Tibial nerve (tissue), 4 donors: ENCODE data around the gene ZNF674. TPM values are rescaled to one million over a fixed set of nuclear protein-coding genes. Genes with fewer than 3 reads are reported as not detected.
"Not testable (repeated sequence)": the region's sequence is repeated elsewhere in the genome, so short reads cannot be mapped to it uniquely, and the experiment has no call there.

ENCODE experiments used
- DNase-seq, 2 donors: peaks; one replicate each; pipeline ENCODE4 v3.0.0-alpha.2; 2019; ENCODE audit warnings: low spot score in 2 of 2
- H3K27ac ChIP-seq, 4 donors: fragments of 200-600 bp; sonication (generic) in 3 of 4; one replicate each; pipeline ENCODE4 v1.5.1; 2017 to 2019; ENCODE audit warnings: mild to moderate bottlenecking in 1 of 4
- H3K27me3 ChIP-seq, 2 donors: fragments of 200-600 bp; sonication (generic) in 1 of 2; one replicate each; pipeline versions ENCODE4 v1.5.1 to v1.6.0; 2017 to 2019
- H3K36me3 ChIP-seq, 3 donors: fragments of 200-600 bp; sonication (generic); one replicate each; pipeline ENCODE4 v1.5.1; 2018 to 2019
- H3K4me1 ChIP-seq, 4 donors: fragments of 200-600 bp; sonication (generic) in 3 of 4; one replicate each; pipeline ENCODE4 v1.5.1; 2017 to 2019
- H3K4me3 ChIP-seq, 4 donors: fragments of 200-600 bp; sonication (generic) in 3 of 4; one replicate each; pipeline ENCODE4 v1.5.1; 2017 to 2019; ENCODE audit warnings: mild to moderate bottlenecking in 1 of 4, moderate library complexity in 1 of 4
- H3K9me3 ChIP-seq, 4 donors: fragments of 200-600 bp; sonication (generic) in 3 of 4; one replicate each; pipeline ENCODE4 v1.5.1; 2017 to 2019
- EP300 ChIP-seq, 2 donors: sonication (generic); formaldehyde crosslinking; IDR thresholded peaks; one replicate each; pipeline ENCODE4 v1.6.1; 2017; ENCODE audit warnings: antibody characterized with exemption in 2 of 2, mild to moderate bottlenecking in 1 of 2
- POLR2A ChIP-seq, 2 donors: fragments of 450-650 bp; IDR thresholded peaks; one replicate each; pipeline ENCODE4 v1.6.1; 2017; ENCODE audit warnings: antibody characterized with exemption in 2 of 2, mild to moderate bottlenecking in 2 of 2, moderate library complexity in 2 of 2
- WGBS, 2 donors: methylation state at CpG; one replicate each; pipeline ENCODE4 v1.1.5; 2018; 5-methylcytosine and 5-hydroxymethylcytosine counted together
- total RNA-seq, 4 donors: library from RNA; depleted of rRNA; stranded (reverse); fragments of >200 nt; gene quantifications; one replicate each; pipeline ENCODE4 v1.1.0, GENCODE V29; 2016
- TF ChIP-seq, protein P1 (sequence below), 5 experiments: fragments of 200-600 bp in 3 of 5; fragments of 450-650 bp in 2 of 5; sonication (generic) in 3 of 5; IDR thresholded peaks; one replicate each; pipeline ENCODE4 v1.5.1; 2016 to 2019; ENCODE audit warnings: antibody characterized with exemption in 5 of 5, mild to moderate bottlenecking in 3 of 5, moderate library complexity in 2 of 5

Gene ZNF674
- total RNA-seq, 4 donors from 2014 or later, result 3.1 to 16.2 (median 4.6) TPM

GRCh38 chrX:46465203-46465602 lies 80.0 kb downstream of the ZNF674 start:
- H3K27me3 ChIP-seq, result no peaks in the 10 kb centered on the region
- H3K4me1 ChIP-seq, result no peaks in the 10 kb centered on the region
- no peak for TF ChIP-seq POLR2A (IDR thresholded peaks at IDR 0.05)
- TF ChIP-seq, protein P1, sequence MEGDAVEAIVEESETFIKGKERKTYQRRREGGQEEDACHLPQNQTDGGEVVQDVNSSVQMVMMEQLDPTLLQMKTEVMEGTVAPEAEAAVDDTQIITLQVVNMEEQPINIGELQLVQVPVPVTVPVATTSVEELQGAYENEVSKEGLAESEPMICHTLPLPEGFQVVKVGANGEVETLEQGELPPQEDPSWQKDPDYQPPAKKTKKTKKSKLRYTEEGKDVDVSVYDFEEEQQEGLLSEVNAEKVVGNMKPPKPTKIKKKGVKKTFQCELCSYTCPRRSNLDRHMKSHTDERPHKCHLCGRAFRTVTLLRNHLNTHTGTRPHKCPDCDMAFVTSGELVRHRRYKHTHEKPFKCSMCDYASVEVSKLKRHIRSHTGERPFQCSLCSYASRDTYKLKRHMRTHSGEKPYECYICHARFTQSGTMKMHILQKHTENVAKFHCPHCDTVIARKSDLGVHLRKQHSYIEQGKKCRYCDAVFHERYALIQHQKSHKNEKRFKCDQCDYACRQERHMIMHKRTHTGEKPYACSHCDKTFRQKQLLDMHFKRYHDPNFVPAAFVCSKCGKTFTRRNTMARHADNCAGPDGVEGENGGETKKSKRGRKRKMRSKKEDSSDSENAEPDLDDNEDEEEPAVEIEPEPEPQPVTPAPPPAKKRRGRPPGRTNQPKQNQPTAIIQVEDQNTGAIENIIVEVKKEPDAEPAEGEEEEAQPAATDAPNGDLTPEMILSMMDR (IDR thresholded peaks at IDR 0.05), result no peak
- TF ChIP-seq EP300 (IDR thresholded peaks at IDR 0.05), result no peak
- WGBS, 2 donors, result 67 to 100% methylated on average over 1 of the region's 1 CpG
- DNase-seq, result no peak
- peaks cover 0 to 43% (median 0%) of the 10 kb centered on the region in 3 donors for H3K36me3 ChIP-seq
- no peak overlapping the region for H3K4me3 ChIP-seq
- no peak overlapping the region for H3K27ac ChIP-seq
- H3K9me3 ChIP-seq, result no peaks in the 10 kb centered on the region

DNA sequence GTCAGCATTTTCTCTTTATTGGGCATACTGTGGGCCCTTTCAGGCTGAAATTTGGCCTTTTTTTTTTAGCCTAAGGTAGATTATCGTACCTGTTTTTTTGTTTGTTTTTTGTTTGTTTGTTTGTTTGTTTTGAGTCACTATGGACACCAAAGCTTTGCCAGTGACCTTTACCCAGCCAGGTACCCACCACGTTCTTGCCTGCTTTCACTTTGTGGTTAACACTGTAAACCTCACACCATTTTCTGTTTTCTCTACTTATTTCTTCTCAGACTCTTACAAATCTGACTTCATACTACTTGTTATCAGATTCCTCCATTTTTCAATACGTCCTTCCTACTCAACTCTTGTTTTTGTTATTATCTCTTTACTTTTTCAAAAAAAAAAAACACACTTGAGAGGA lies 81.5 kb downstream of the ZNF674 start:
- H3K27me3 ChIP-seq, result no peaks in the 10 kb centered on the region
- H3K4me3 ChIP-seq, result no peak overlapping the region
- no peak overlapping the region for H3K27ac ChIP-seq
- no peaks in the 10 kb centered on the region for H3K4me1 ChIP-seq
- no peaks in the 10 kb centered on the region for H3K9me3 ChIP-seq
- H3K36me3 ChIP-seq, result peaks cover 0 to 39% (median 0%) of the 10 kb centered on the region in 3 donors
- no peak for DNase-seq
- TF ChIP-seq POLR2A (IDR thresholded peaks at IDR 0.05), result no peak
- TF ChIP-seq, protein P1 (IDR thresholded peaks at IDR 0.05), result no peak
- no peak for TF ChIP-seq EP300 (IDR thresholded peaks at IDR 0.05)
- 46 to 94% methylated on average over 3 of the region's 3 CpGs for WGBS, 2 donors

GRCh38 chrX:46461660-46462191 lies 83.5 kb downstream of the ZNF674 start:
- Histone ChIP-seq H3K36me3 (peaks cover 0 to 22% (median 0%) of the 10 kb centered on the region in 3 donors), H3K27ac (no peak overlapping the region), H3K9me3 (no peaks in the 10 kb centered on the region), H3K4me3 (no peak overlapping the region), H3K4me1 (no peaks in the 10 kb centered on the region), H3K27me3 (no peaks in the 10 kb centered on the region)
- TF ChIP-seq EP300 (IDR thresholded peaks at IDR 0.05) (no peak), POLR2A (IDR thresholded peaks at IDR 0.05) (no peak)
- TF ChIP-seq, protein P1 (IDR thresholded peaks at IDR 0.05), result no peak
- 35 to 53% methylated on average over 2 of the region's 2 CpGs for WGBS, 2 donors
- DNase-seq, result no peak

GRCh38 chrX:46460801-46461659 lies 84.2 kb downstream of the ZNF674 start:
- H3K27ac ChIP-seq, H3K27me3 ChIP-seq, H3K9me3 ChIP-seq, H3K4me1 ChIP-seq, DNase-seq, H3K4me3 ChIP-seq: not testable (repeated sequence)
- WGBS, 2 donors, result 51% methylated on average over 7 of the region's 8 CpGs; no CpG with 5 or more reads in 1 of the 2 donors
- H3K36me3 ChIP-seq, result peaks cover 0 to 25% (median 0%) of the 10 kb centered on the region in 3 donors

DNA sequence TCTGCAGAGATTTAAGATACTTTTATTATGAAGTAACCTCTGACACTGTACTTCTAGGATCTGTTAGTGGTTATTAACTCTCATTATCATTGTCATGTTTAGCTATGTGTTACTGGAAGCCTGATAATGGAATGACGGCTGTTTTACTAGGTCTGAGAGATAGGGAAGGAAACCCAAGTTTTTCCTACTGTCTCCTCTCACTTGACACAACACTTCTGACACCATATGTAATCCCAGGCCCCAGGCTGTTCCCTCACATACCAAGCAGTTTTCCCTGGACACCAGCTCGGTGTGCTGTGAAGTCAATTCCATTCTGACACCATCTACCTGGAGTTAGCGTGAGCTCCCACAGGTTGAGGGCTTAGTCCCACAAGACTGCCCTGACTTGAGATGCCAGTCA lies 85.6 kb downstream of the ZNF674 start:
- WGBS, 2 donors, result 86 to 88% methylated on average over 3 of the region's 3 CpGs
- H3K27ac ChIP-seq, result no peak overlapping the region
- H3K4me1 ChIP-seq, result no peaks in the 10 kb centered on the region
- no peaks in the 10 kb centered on the region for H3K9me3 ChIP-seq
- H3K36me3 ChIP-seq, result peaks cover 0 to 30% (median 0%) of the 10 kb centered on the region in 3 donors
- DNase-seq, result no peak
- TF ChIP-seq POLR2A (IDR thresholded peaks at IDR 0.05), result no peak
- TF ChIP-seq, protein P1 (IDR thresholded peaks at IDR 0.05), result no peak
- TF ChIP-seq EP300 (IDR thresholded peaks at IDR 0.05), result no peak
- H3K4me3 ChIP-seq, result no peak overlapping the region
- H3K27me3 ChIP-seq, result peaks cover 0 to 3% of the 10 kb centered on the region in 2 donors
